Measurements from ENCODE around the gene WDR7.

WDR7 gene

GRCh38 chr18:57078614-57079013 lies 427.5 kb downstream of the WDR7 start:
- no peak for DNase-seq (ENCODE audit: low read depth in 2 of 2)

GRCh38 chr18:57080479-57080878 lies 429.3 kb downstream of the WDR7 start:
- DNase-seq (ENCODE audit: low read depth in 2 of 2): no peak

DNA sequence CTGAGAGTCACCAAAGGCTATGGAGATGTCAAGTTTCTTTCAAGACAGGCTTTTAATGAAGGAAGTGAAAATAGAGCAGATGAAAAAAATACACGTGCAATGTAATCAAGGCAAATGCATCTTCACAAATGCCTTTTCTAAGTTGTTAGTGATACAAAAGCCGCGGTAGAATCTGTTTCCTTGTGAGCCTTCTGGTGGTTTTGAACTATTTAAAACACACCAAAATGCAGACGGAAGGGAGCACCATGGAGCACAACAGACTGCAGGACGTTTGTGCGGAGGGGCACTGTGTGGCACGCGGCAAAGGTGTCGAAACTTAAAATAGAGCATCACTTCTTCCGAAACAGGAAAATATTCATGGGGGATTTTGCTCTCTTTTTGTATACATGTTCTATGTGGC lies 430.7 kb downstream of the WDR7 start:
- no peak for DNase-seq (ENCODE audit: low read depth in 2 of 2)

- no peak for DNase-seq (ENCODE audit: low read depth in 2 of 2)
Observed at GRCh38 chr18:57083485-57083884, 432.3 kb downstream of the WDR7 start.

DNA sequence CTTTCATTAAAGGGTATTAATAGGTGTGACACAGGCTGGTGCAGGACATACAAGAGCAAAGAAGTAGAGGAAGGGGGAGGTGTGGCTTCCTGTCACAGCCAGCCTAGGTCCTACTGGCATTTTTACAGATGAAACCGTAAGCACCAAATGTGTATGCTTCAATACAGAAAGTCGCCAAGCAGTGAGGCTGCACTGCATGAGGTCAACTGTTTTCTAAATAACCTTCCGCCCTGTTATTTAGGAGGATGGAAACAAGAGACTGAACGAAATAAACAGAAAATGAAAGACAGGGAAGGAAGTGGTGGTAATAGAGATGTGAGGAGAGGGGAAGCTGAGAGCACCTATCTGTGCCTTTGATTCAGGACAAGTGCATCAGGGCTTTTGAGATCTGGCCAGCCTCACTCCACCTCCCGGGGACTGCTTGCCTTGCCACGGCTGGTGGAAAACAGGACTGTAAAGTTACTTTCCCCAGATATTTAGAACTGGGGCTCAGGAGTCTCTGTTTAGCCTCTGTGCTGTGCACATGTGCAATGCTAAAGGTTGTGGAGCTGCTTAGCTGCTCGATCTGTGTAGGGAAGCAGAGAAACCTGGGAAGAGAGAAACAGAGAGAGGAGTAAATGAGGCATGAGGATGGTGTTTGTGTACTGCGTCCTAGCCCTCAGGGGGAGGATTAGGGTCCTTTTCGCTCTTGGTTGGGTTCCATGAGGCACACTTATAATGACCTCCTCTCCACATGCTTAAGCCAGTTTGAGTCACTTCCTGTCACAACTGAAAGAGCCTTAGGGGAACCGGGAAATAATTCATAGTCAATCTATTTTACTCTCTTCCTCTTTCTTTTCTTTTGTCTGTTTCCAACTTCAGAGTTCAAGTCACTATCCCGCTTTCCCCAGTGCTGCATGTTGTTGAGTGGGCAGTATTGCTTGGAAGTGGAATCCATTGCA lies 433.4 kb downstream of the WDR7 start:
- no peak for DNase-seq (ENCODE audit: low read depth in 2 of 2)

DNA sequence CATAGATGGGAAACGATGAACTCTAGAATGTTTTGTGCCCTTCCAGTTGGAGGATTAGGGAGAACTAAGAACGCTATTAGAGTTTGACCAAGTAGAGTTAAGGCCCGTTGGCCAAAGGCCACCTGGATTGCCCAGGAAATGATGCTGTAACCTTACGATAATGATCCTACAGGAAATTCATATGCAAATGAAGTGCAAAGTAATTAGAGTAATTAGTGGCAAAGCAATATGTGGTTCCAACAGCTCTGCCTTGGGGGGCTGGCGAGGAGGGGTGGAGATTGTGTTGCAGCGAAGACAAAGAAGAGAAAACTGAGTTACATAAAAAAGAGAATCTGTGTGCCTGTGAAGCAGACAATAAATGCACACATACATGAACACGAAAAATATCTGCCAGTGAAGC lies 434.2 kb downstream of the WDR7 start:
- no peak for DNase-seq (ENCODE audit: low read depth in 2 of 2)

- no peak for DNase-seq (ENCODE audit: low read depth in 2 of 2)
Observed at GRCh38 chr18:57086163-57086562, 435.0 kb downstream of the WDR7 start.

Measured in activated CD8-positive, alpha-beta memory T cell treated with anti-CD3 and anti-CD28 coated beads for 4 hours (primary cell).